Adrenal gland (tissue), 5 donors: Measurements from ENCODE around the gene CADPS.

Source experiments
- CTCF ChIP-seq, 6 experiments: fragments of 450-650 bp in 4 of 6; fragments of 200-600 bp in 2 of 6; sonication (generic) in 1 of 6; IDR thresholded peaks; 1 replicate in 5 of 6; 2 replicates in 1 of 6; pipeline versions ENCODE4 v1.5.1 to v1.8.0; 2016 to 2021; ENCODE audit warnings: antibody characterized with exemption in 6 of 6, mild to moderate bottlenecking in 2 of 6, moderate library complexity in 1 of 6
- POLR2A ChIP-seq, 2 donors: fragments of 450-650 bp; IDR thresholded peaks; one replicate each; pipeline ENCODE4 v1.6.1; 2017; ENCODE audit warnings: antibody characterized with exemption in 2 of 2, mild to moderate bottlenecking in 2 of 2, moderate library complexity in 1 of 2
- donor health status: DM: no; HTN: no; CAD: no.

- TF ChIP-seq POLR2A (IDR thresholded peaks at IDR 0.05) (no peak), CTCF (IDR thresholded peaks at IDR 0.05) (no peak)
Observed at GRCh38 chr3:62365391-62366125, 509.7 kb downstream of the CADPS start.
